CD4-positive, alpha-beta T cell (primary cell): Measurements from ENCODE around the gene PPP1R13L. TPM values are rescaled to one million over a fixed set of nuclear protein-coding genes. Genes with fewer than 3 reads are reported as not detected.
A peak's percentile ranks its signal among the peaks of the same experiment; 100 is the strongest.

ENCODE experiments used
- ATAC-seq: fragments of 200-7000 bp; cut with Tn5 transposase; one replicate; pipeline ENCODE4 v1.10.0; 2022; ENCODE audit warnings: mild to moderate bottlenecking; ENCODE audit not compliant: poor library complexity
- CTCF ChIA-PET: fragments of 350-600 bp; sonication (Branson Sonifier 250); formaldehyde crosslinking; loops from one replicate; lab custom pipeline; 2021; ENCODE audit warnings: antibody characterized with exemption, inconsistent platforms; lab: Charles Lee
- POLR2A ChIA-PET: fragments of 350-600 bp; sonication (Branson Sonifier 250); formaldehyde crosslinking; loops from one replicate; lab custom pipeline; 2021; ENCODE audit warnings: antibody characterized with exemption, inconsistent platforms; lab: Charles Lee
- DNase-seq, 14 experiments: peaks; one replicate each; pipeline ENCODE4 v3.0.0-alpha.2; 2013 to 2020; ENCODE audit warnings: mixed read lengths in 2 of 14
- H3K27ac ChIP-seq, 2 donors: one replicate each; pipeline versions ENCODE4 v1.5.1 to v1.7.0; 2013; ENCODE audit warnings: low read length in 2 of 2, low read depth in 1 of 2, mild to moderate bottlenecking in 1 of 2
- H3K27me3 ChIP-seq, 2 experiments: 1 replicate in 1 of 2; 2 replicates in 1 of 2; pipeline versions ENCODE4 v1.6.1 to v1.7.0; 2013; ENCODE audit warnings: low read length in 2 of 2, control low read depth in 1 of 2, mild to moderate bottlenecking in 1 of 2, moderate library complexity in 1 of 2; ENCODE audit not compliant: insufficient read depth in 2 of 2, control insufficient read depth in 1 of 2
- H3K36me3 ChIP-seq: one replicate; pipeline ENCODE4 v1.6.1; 2013; ENCODE audit warnings: low read length, control low read depth; ENCODE audit not compliant: insufficient read depth
- H3K4me1 ChIP-seq: one replicate; pipeline ENCODE4 v1.6.1; 2013; ENCODE audit warnings: low read length, control low read depth; ENCODE audit not compliant: insufficient read depth
- H3K4me3 ChIP-seq: one replicate; pipeline ENCODE4 v1.5.1; 2013; ENCODE audit warnings: mild to moderate bottlenecking, low read length, moderate library complexity
- H3K9me3 ChIP-seq, 2 experiments: 1 replicate in 1 of 2; 2 replicates in 1 of 2; pipeline versions ENCODE4 v1.6.1 to v1.7.0; 2013; ENCODE audit warnings: low read length in 2 of 2, mild to moderate bottlenecking in 2 of 2, control low read depth in 1 of 2, moderate library complexity in 1 of 2; ENCODE audit not compliant: control insufficient read depth in 1 of 2, insufficient read depth in 1 of 2
- H3K27ac Mint-ChIP-seq: one replicate; pipeline ENCODE4 v1.8.0; 2020; ENCODE audit warnings: mixed read lengths
- H3K27me3 Mint-ChIP-seq: one replicate; pipeline ENCODE4 v1.8.0; 2021; ENCODE audit warnings: mixed read lengths
- H3K36me3 Mint-ChIP-seq: one replicate; pipeline ENCODE4 v1.8.0; 2021; ENCODE audit warnings: low read depth, mixed read lengths
- H3K4me1 Mint-ChIP-seq: one replicate; pipeline ENCODE4 v1.8.0; 2021; ENCODE audit warnings: low read depth, mixed read lengths
- H3K4me3 Mint-ChIP-seq: one replicate; pipeline ENCODE4 v1.8.0; 2020; ENCODE audit warnings: mild to moderate bottlenecking, mixed read lengths
- H3K9me3 Mint-ChIP-seq: one replicate; pipeline ENCODE4 v1.8.0; 2020; ENCODE audit warnings: mixed read lengths
- CTCF ChIP-seq: fragments of 200-600 bp; IDR thresholded peaks from one replicate; pipeline ENCODE4 v1.8.0; 2022; ENCODE audit warnings: antibody characterized with exemption, mild to moderate bottlenecking
- intact Hi-C, 2 experiments: fragments of 100-400 bp; cut with DNase I in 1 of 2; cut with micrococcal nuclease in 1 of 2; formaldehyde crosslinking; loops; one replicate each; pipeline versions ENCODE4 v1.15.1 to v1.9.0; 2023 to 2025; cut with DNase I, micrococcal nuclease
- total RNA-seq, 174 experiments: library from RNA in 2 of 174; stranded (reverse) in 2 of 174; gene quantifications; one replicate each; pipeline ENCODE4 v1.2.3 and lab custom pipeline; 2021 to 2026

PPP1R13L gene
- total RNA-seq, 2 experiments from 2014 or later: 1.5 to 3.7 TPM

GRCh38 chr19:45348367-45349125 lies 56.3 kb downstream of the PPP1R13L start:
- CTCF ChIA-PET: no interaction called here
- intact Hi-C loops: no loop called here

GRCh38 chr19:45347570-45348366 lies 57.1 kb downstream of the PPP1R13L start:
- Histone ChIP-seq H3K27me3 (peaks cover 14 to 23% of the 10 kb centered on the region in 2 experiments), H3K4me1 (no peaks in the 10 kb centered on the region), H3K36me3 (peaks cover 10% of the 10 kb centered on the region), H3K9me3 (peaks cover 0 to 8% of the 10 kb centered on the region in 2 experiments), H3K4me3 (no peak overlapping the region), H3K27ac (no peak overlapping the region)
- intact Hi-C loops: no loop called here
- CTCF ChIA-PET: no interaction called here
- Mint-ChIP-seq H3K36me3 (peaks cover 10% of the 10 kb centered on the region), H3K4me3 (no peak overlapping the region), H3K9me3 (no peaks in the 10 kb centered on the region), H3K27me3 (peaks cover 25% of the 10 kb centered on the region), H3K27ac (no peak overlapping the region), H3K4me1 (no peaks in the 10 kb centered on the region)
- no peak for DNase-seq
- no peak for ATAC-seq
- TF ChIP-seq CTCF: no peak
- POLR2A ChIA-PET: no interaction called here

More at GRCh38 chr19:45348367-45349125, 56.3 kb downstream of the PPP1R13L start:
- no peak overlapping the region for H3K27ac Mint-ChIP-seq
- no peak for TF ChIP-seq CTCF
- ATAC-seq (no peak), DNase-seq (peak in 1 of 14 experiments; percentile 16)
- Histone ChIP-seq H3K4me1 (no peaks in the 10 kb centered on the region), H3K27me3 (peaks cover 11 to 23% of the 10 kb centered on the region in 2 experiments), H3K27ac (no peak overlapping the region), H3K36me3 (peaks cover 15% of the 10 kb centered on the region), H3K9me3 (peaks cover 0 to 8% of the 10 kb centered on the region in 2 experiments), H3K4me3 (no peak overlapping the region)
- no peaks in the 10 kb centered on the region for H3K9me3 Mint-ChIP-seq
- H3K4me1 Mint-ChIP-seq: no peaks in the 10 kb centered on the region
- POLR2A ChIA-PET: no interaction called here
- H3K36me3 Mint-ChIP-seq: peaks cover 15% of the 10 kb centered on the region
- H3K4me3 Mint-ChIP-seq: no peak overlapping the region
- H3K27me3 Mint-ChIP-seq: peaks cover 22% of the 10 kb centered on the region

- Histone ChIP-seq H3K4me1 (no peaks in the 10 kb centered on the region), H3K4me3 (no peak overlapping the region), H3K9me3 (peaks cover 0 to 8% of the 10 kb centered on the region in 2 experiments), H3K27ac (no peak overlapping the region), H3K36me3 (peaks cover 4% of the 10 kb centered on the region), H3K27me3 (peaks cover 17 to 33% of the 10 kb centered on the region in 2 experiments)
- no peak for ATAC-seq
- no peak for TF ChIP-seq CTCF
- H3K27ac Mint-ChIP-seq: no peak overlapping the region
- DNase-seq: no peak
- ChIA-PET CTCF (no interaction called here), POLR2A (no interaction called here)
- peaks cover 5% of the 10 kb centered on the region for H3K36me3 Mint-ChIP-seq
- H3K4me3 Mint-ChIP-seq: no peak overlapping the region
- intact Hi-C loops: no loop called here
- H3K9me3 Mint-ChIP-seq: no peaks in the 10 kb centered on the region
- H3K27me3 Mint-ChIP-seq: peaks cover 25% of the 10 kb centered on the region
- no peaks in the 10 kb centered on the region for H3K4me1 Mint-ChIP-seq
Observed at GRCh38 chr19:45346449-45346848, 58.4 kb downstream of the PPP1R13L start.
